Gastroesophageal sphincter (tissue), 4 donors: Measurements from ENCODE around the gene RNLS. TPM values are rescaled to one million over a fixed set of nuclear protein-coding genes. Genes with fewer than 3 reads are reported as not detected.

ENCODE experiments used
- ATAC-seq: fragments of 150-250 bp; one replicate; pipeline ENCODE4 v1.9.1; 2016; ENCODE audit warnings: mild to moderate bottlenecking, moderate library complexity
- H3K27ac ChIP-seq, 4 donors: fragments of 200-600 bp; sonication (generic) in 3 of 4; 1 replicate in 3 of 4; 2 replicates in 1 of 4; pipeline ENCODE4 v1.5.1; 2016 to 2019
- H3K27me3 ChIP-seq: fragments of 200-600 bp; sonication (generic); one replicate; pipeline ENCODE4 v1.5.1; 2019
- H3K36me3 ChIP-seq, 2 donors: fragments of 200-600 bp; sonication (generic); one replicate each; pipeline ENCODE4 v1.5.1; 2019; ENCODE audit warnings: control low read depth in 1 of 2
- H3K4me1 ChIP-seq, 3 donors: fragments of 200-600 bp; sonication (generic); 1 replicate in 2 of 3; 2 replicates in 1 of 3; pipeline ENCODE4 v1.5.1; 2016 to 2019; ENCODE audit warnings: control low read depth in 2 of 3
- H3K4me3 ChIP-seq, 2 donors: fragments of 200-600 bp; sonication (generic); one replicate each; pipeline ENCODE4 v1.5.1; 2019; ENCODE audit warnings: mild to moderate bottlenecking in 1 of 2, moderate library complexity in 1 of 2
- H3K9me3 ChIP-seq, 3 donors: fragments of 200-600 bp; sonication (generic); one replicate each; pipeline ENCODE4 v1.5.1; 2017 to 2019; ENCODE audit warnings: control low read depth in 2 of 3
- CTCF ChIP-seq, 4 experiments: fragments of 200-600 bp in 2 of 4; fragments of 450-650 bp in 2 of 4; sonication (generic) in 1 of 4; IDR thresholded peaks; one replicate each; pipeline ENCODE4 v1.5.1; 2017 to 2019; ENCODE audit warnings: antibody characterized with exemption in 4 of 4, mild to moderate bottlenecking in 2 of 4, moderate library complexity in 2 of 4
- EP300 ChIP-seq: sonication (generic); formaldehyde crosslinking; IDR thresholded peaks from one replicate; pipeline ENCODE4 v1.6.1; 2017; ENCODE audit warnings: antibody characterized with exemption, mild to moderate bottlenecking
- POLR2A ChIP-seq, 2 donors: fragments of 450-650 bp; IDR thresholded peaks; one replicate each; pipeline ENCODE4 v1.6.1; 2017; ENCODE audit warnings: antibody characterized with exemption in 2 of 2, mild to moderate bottlenecking in 2 of 2, moderate library complexity in 1 of 2
- POLR2AphosphoS5 ChIP-seq: sonication (generic); formaldehyde crosslinking; IDR thresholded peaks from one replicate; pipeline ENCODE4 v1.6.1; 2017; ENCODE audit warnings: antibody characterized with exemption
- WGBS, 2 donors: methylation state at CpG; one replicate each; pipeline ENCODE4 v1.1.5; 2018; ENCODE audit warnings: low coverage in 1 of 2; 5-methylcytosine and 5-hydroxymethylcytosine counted together
- total RNA-seq, 4 donors: library from RNA; depleted of rRNA; stranded (reverse); fragments of >200 nt; gene quantifications; one replicate each; pipeline ENCODE4 v1.1.0, GENCODE V29; 2016

RNLS gene
- total RNA-seq, 4 donors from 2014 or later: 9.4 to 25.1 (median 15.3) TPM

GRCh38 chr10:88482220-88482619 lies 100.9 kb downstream of the RNLS start:
- ATAC-seq: no peak
- TF ChIP-seq POLR2AphosphoS5 (no peak), CTCF (IDR thresholded peaks at IDR 0.05) (no peak), POLR2A (IDR thresholded peaks at IDR 0.05) (no peak), EP300 (no peak)
- Histone ChIP-seq H3K27ac (no peak overlapping the region), H3K9me3 (no peaks in the 10 kb centered on the region), H3K27me3 (no peaks in the 10 kb centered on the region), H3K4me1 (no peaks in the 10 kb centered on the region), H3K4me3 (no peak overlapping the region), H3K36me3 (no peaks in the 10 kb centered on the region)
- WGBS, 2 donors: 63 to 85% methylated on average over 2 of the region's 2 CpGs

GRCh38 chr10:88478256-88478655 lies 104.9 kb downstream of the RNLS start:
- no peak for ATAC-seq
- WGBS, 2 donors: 98 to 100% methylated on average over 2 of the region's 2 CpGs

GRCh38 chr10:88477343-88478085 lies 105.6 kb downstream of the RNLS start:
- TF ChIP-seq EP300 (no peak), POLR2A (IDR thresholded peaks at IDR 0.05) (no peak), POLR2AphosphoS5 (no peak), CTCF (IDR thresholded peaks at IDR 0.05) (no peak)
- H3K27me3 ChIP-seq: no peaks in the 10 kb centered on the region
- H3K4me3 ChIP-seq: no peak overlapping the region
- H3K4me1 ChIP-seq: peaks cover 0 to 27% (median 16%) of the 10 kb centered on the region in 3 donors
- no peak for ATAC-seq
- no peak overlapping the region for H3K27ac ChIP-seq
- no peaks in the 10 kb centered on the region for H3K9me3 ChIP-seq
- H3K36me3 ChIP-seq: no peaks in the 10 kb centered on the region
- WGBS, 2 donors: 94% methylated on average over 4 of the region's 4 CpGs

More at GRCh38 chr10:88478256-88478655, 104.9 kb downstream of the RNLS start:
- Histone ChIP-seq H3K27me3 (no peaks in the 10 kb centered on the region), H3K36me3 (no peaks in the 10 kb centered on the region), H3K9me3 (no peaks in the 10 kb centered on the region), H3K4me3 (no peak overlapping the region), H3K4me1 (peaks cover 0 to 27% (median 16%) of the 10 kb centered on the region in 3 donors), H3K27ac (no peak overlapping the region)
- no peak for TF ChIP-seq POLR2A (IDR thresholded peaks at IDR 0.05)
- TF ChIP-seq CTCF (IDR thresholded peaks at IDR 0.05): no peak
- TF ChIP-seq POLR2AphosphoS5: no peak
- TF ChIP-seq EP300: no peak

- no peaks in the 10 kb centered on the region for H3K27me3 ChIP-seq
- no peaks in the 10 kb centered on the region for H3K9me3 ChIP-seq
- H3K27ac ChIP-seq: peak overlapping the region in 3 of 4 donors; percentile 43 to 77 (median 69)
- 45 to 74% methylated on average over 7 of the region's 7 CpGs for WGBS, 2 donors
- H3K36me3 ChIP-seq: no peaks in the 10 kb centered on the region
- no peak overlapping the region for H3K4me3 ChIP-seq
- peak; percentile 58 for ATAC-seq
- peaks cover 0 to 27% (median 16%) of the 10 kb centered on the region in 3 donors for H3K4me1 ChIP-seq
- TF ChIP-seq EP300: no peak
- TF ChIP-seq CTCF (IDR thresholded peaks at IDR 0.05): no peak
- no peak for TF ChIP-seq POLR2A (IDR thresholded peaks at IDR 0.05)
- TF ChIP-seq POLR2AphosphoS5: no peak
Observed at GRCh38 chr10:88474884-88475844, 108.0 kb downstream of the RNLS start.
